Measurements from ENCODE around the gene MAPK7.

DNA sequence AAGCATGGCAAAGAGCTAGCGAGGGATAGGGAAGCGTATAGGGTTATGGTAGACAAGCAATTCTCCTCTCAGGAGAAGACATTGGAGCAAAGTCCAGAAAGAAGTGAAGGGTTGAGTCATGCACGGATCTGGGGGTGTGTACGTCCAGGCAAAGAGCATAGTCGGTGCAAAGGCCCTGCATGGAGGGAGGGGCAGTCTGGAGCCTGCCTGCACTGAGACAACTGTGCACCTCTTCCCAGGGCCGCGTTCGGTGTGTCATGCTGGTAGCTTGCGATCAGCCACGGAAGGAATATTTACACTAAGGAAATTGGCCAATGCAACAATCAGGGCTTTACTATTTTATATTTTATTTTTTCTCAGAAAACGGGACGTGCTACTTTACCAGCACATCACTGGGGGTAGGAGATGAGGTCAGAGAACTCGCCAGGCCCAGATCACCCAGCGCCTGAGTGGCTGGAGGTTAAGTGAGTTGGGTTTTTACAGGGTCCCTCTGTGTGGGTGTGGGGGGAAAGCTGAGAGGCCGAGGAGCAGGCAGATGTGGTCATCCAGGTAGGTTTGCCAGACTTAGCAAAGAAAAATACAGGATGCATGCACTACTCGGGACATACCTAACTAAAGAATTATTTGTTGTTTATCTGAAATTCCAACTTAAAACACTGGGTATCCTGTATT, 9.1 kb upstream of the MAPK7 start:
- TF ChIP-seq MXI1 (IDR thresholded peaks at IDR 0.05; ENCODE audit: borderline replicate concordance, low read depth, low read length), result no peak
- TF ChIP-seq, protein P1, sequence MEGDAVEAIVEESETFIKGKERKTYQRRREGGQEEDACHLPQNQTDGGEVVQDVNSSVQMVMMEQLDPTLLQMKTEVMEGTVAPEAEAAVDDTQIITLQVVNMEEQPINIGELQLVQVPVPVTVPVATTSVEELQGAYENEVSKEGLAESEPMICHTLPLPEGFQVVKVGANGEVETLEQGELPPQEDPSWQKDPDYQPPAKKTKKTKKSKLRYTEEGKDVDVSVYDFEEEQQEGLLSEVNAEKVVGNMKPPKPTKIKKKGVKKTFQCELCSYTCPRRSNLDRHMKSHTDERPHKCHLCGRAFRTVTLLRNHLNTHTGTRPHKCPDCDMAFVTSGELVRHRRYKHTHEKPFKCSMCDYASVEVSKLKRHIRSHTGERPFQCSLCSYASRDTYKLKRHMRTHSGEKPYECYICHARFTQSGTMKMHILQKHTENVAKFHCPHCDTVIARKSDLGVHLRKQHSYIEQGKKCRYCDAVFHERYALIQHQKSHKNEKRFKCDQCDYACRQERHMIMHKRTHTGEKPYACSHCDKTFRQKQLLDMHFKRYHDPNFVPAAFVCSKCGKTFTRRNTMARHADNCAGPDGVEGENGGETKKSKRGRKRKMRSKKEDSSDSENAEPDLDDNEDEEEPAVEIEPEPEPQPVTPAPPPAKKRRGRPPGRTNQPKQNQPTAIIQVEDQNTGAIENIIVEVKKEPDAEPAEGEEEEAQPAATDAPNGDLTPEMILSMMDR (conservative IDR thresholded peaks at IDR 0.05; ENCODE audit: low read depth, low read length), result no peak

Measured in IMR-90 (cell line).